IPS-20b (cell line): ENCODE data around the gene NR6A1.

Experiments
- H3K27ac ChIP-seq: one replicate; pipeline ENCODE4 v1.5.1; 2013; ENCODE audit warnings: low read length
- H3K27me3 ChIP-seq: 2 replicates; pipeline ENCODE4 v1.6.1; 2013; ENCODE audit warnings: mild to moderate bottlenecking, low read length, inconsistent platforms; ENCODE audit not compliant: insufficient read depth
- H3K36me3 ChIP-seq: 2 replicates; pipeline ENCODE4 v1.6.1; 2013; ENCODE audit warnings: low read depth, mild to moderate bottlenecking, inconsistent platforms, low read length, moderate library complexity; ENCODE audit not compliant: insufficient read depth
- H3K4me1 ChIP-seq: 2 replicates; pipeline ENCODE4 v1.6.1; 2013; ENCODE audit warnings: mild to moderate bottlenecking, control low read depth, inconsistent platforms, low read length, moderate library complexity; ENCODE audit not compliant: insufficient read depth
- H3K4me3 ChIP-seq: 2 replicates; pipeline ENCODE4 v1.5.1; 2013; ENCODE audit warnings: mild to moderate bottlenecking, low read length, inconsistent platforms
- H3K9ac ChIP-seq: 2 replicates; pipeline ENCODE4 v1.6.1; 2013; ENCODE audit warnings: low read depth, mild to moderate bottlenecking, inconsistent platforms, low read length, moderate library complexity
- H3K9me3 ChIP-seq: 2 replicates; pipeline ENCODE4 v1.6.1; 2013; ENCODE audit warnings: mild to moderate bottlenecking, low read depth, low read length, inconsistent platforms; ENCODE audit not compliant: insufficient read depth

The NR6A1 gene

DNA sequence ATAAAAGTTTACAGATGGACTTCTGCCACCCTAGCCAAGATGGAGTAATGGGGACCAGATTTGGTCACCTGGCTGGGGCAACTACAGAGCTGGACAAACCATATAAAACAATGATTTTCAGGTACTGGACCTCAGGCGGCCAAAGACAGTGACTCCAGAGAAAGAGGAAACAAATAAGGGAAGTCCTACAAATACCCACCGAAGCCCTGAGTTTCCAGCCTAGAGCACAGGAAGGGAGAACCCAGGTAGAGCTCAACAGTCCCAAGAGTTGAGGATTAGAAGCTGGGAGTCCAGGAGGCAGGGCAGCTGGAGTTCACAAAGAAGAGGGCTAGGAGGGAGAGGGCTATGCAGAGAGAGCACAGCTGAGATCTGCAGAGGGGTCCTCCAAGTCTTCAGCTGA, 157.3 kb downstream of the NR6A1 start:
- H3K9me3 ChIP-seq: no peaks in the 10 kb centered on the region
- no peak overlapping the region for H3K9ac ChIP-seq
- no peak overlapping the region for H3K27ac ChIP-seq
- H3K4me1 ChIP-seq: peaks cover 25% of the 10 kb centered on the region; the same call in 1 of the 2 replicates
- H3K27me3 ChIP-seq: no peaks in the 10 kb centered on the region
- no peaks in the 10 kb centered on the region for H3K36me3 ChIP-seq
- no peak overlapping the region for H3K4me3 ChIP-seq

DNA sequence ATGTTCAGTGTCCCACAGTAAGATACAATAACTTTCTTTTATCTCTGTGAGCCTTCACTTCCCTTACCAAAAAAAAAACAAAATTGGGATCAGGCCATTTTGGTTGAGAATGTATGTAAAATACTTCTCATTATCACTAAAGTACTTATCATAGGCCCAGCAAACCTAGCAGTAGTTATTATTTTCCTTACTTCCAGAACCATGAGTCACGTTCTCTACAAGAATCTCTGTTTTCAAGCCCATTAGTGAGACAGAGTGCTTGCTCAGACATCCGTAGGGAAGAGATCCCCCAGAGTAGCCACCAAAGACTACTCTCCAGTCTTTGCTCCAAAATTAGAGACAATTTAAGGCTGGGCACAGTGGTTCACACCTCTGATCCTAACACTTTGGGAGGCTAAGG, 160.0 kb downstream of the NR6A1 start:
- Histone ChIP-seq H3K27me3 (no peaks in the 10 kb centered on the region), H3K36me3 (no peaks in the 10 kb centered on the region), H3K4me3 (no peak overlapping the region), H3K9me3 (no peaks in the 10 kb centered on the region), H3K4me1 (peaks cover 16% of the 10 kb centered on the region; the same call in 1 of the 2 replicates), H3K27ac (no peak overlapping the region), H3K9ac (no peak overlapping the region)

DNA sequence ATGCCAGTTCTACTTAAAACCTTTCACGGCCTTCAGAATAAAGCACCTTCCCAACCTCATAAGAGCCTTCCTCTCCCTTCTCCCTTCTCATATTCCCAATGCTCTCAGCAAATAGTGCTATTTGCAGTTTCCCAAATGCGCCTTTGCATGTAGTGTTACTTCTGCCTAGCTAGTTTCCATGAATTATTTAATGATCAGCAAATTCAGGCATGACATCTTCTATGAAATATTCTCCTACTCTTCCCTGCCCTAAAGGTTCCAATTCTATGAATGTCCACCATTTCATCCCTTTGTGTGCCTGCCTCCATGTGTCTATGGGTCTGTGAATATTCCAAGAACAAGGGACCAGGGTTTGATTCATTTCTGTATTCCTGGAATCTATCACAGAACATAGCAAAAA, 165.1 kb downstream of the NR6A1 start:
- H3K27me3 ChIP-seq: no peaks in the 10 kb centered on the region
- H3K36me3 ChIP-seq: no peaks in the 10 kb centered on the region
- no peak overlapping the region for H3K4me3 ChIP-seq
- H3K9me3 ChIP-seq: no peaks in the 10 kb centered on the region
- 0 out of 2 replicates have a peak, but pooled peaks cover 4% of the 10 kb centered on the region for H3K4me1 ChIP-seq
- H3K9ac ChIP-seq: peak overlapping the region; percentile 15; the same call in 1 of the 2 replicates
- H3K27ac ChIP-seq: no peak overlapping the region

DNA sequence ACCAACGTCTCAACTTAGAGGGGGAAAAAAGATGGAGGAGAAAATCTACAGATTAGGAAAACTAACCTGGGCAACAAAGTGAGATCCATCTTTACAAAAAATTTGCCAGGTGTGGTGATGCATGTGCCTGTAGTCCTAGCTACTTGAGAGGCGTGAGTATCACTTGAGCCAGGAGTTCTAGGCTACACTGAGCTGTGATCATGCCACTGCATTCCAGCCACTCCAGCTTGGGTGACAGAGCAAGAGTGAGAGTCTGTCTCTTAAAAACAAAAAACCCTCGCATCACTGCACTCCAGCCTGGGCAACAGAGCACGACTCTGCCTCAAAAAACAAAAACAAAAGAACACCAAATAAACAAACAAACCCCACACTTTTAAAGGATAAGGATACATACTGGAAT, 165.9 kb downstream of the NR6A1 start:
- H3K27me3 ChIP-seq: no peaks in the 10 kb centered on the region
- no peaks in the 10 kb centered on the region for H3K9me3 ChIP-seq
- H3K4me1 ChIP-seq: 0 out of 2 replicates have a peak, but pooled peaks cover 4% of the 10 kb centered on the region
- no peaks in the 10 kb centered on the region for H3K36me3 ChIP-seq
- H3K9ac ChIP-seq: no peak overlapping the region
- H3K27ac ChIP-seq: no peak overlapping the region
- no peak overlapping the region for H3K4me3 ChIP-seq

DNA sequence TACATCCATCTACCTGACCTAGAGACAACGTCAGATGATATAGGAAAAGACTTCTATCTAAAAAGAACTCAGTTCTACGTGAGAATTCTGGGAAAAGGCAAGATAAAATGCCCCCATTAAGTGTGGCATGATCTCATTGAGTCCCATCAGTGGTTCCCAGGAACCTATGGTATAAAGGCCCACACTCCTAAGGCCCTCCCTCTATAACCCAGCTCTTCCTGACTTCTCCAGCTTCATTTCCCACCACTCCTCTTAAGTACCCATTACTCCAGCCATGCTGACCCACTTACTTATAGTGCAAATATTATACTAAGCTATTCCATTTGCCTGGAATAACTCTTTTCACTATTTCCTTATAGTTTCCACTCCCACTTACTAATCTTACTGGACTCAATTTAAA, 168.5 kb downstream of the NR6A1 start:
- Histone ChIP-seq H3K27ac (no peak overlapping the region), H3K9me3 (no peaks in the 10 kb centered on the region), H3K4me1 (0 out of 2 replicates have a peak, but pooled peaks cover 4% of the 10 kb centered on the region), H3K27me3 (no peaks in the 10 kb centered on the region), H3K4me3 (no peak overlapping the region), H3K9ac (no peak overlapping the region), H3K36me3 (no peaks in the 10 kb centered on the region)

DNA sequence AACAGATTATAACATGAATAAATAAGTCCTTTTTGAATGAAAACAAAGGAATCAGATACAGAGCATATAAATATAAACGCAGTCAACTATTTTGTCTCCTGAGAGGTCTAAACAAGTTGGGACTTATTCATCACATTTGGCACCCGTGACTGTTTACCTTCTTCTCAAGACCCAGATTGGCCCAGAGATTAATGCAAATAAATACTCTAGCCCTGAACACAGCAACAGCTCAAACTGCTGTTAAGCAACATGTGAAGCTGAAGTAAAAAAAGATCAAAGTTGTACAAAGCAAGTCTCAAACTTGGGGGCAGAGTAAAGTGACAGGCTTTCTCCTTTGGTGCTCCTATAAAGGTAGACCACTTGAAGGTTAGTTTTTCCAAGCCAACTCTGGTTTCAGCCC, 168.9 kb downstream of the NR6A1 start:
- H3K4me3 ChIP-seq: no peak overlapping the region
- H3K9ac ChIP-seq: no peak overlapping the region
- H3K9me3 ChIP-seq: no peaks in the 10 kb centered on the region
- H3K27me3 ChIP-seq: no peaks in the 10 kb centered on the region
- H3K36me3 ChIP-seq: no peaks in the 10 kb centered on the region
- H3K4me1 ChIP-seq: peaks cover 7% of the 10 kb centered on the region; the same call in 1 of the 2 replicates
- H3K27ac ChIP-seq: no peak overlapping the region

DNA sequence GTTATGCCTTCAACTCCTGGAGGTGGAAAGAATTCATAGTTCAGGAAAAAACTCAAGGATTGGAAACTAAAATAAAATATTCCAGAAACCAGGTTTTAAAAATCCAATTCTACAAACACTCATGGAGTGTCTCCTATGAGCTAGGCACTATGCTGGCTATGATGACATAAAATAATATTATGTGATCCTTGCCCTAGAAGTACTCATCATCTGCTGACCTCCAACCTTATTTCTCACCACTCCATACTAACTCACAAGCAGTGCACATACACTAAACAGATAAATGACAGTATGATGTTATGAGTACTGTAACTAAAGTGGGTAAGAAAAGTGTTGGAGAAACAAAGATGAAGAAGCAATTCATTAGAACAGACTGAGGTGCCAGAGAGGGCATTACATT, 170.7 kb downstream of the NR6A1 start:
- Histone ChIP-seq H3K4me1 (peaks cover 21% of the 10 kb centered on the region), H3K27me3 (no peaks in the 10 kb centered on the region), H3K9ac (no peak overlapping the region), H3K36me3 (no peaks in the 10 kb centered on the region), H3K27ac (no peak overlapping the region), H3K4me3 (no peak overlapping the region), H3K9me3 (no peaks in the 10 kb centered on the region)

DNA sequence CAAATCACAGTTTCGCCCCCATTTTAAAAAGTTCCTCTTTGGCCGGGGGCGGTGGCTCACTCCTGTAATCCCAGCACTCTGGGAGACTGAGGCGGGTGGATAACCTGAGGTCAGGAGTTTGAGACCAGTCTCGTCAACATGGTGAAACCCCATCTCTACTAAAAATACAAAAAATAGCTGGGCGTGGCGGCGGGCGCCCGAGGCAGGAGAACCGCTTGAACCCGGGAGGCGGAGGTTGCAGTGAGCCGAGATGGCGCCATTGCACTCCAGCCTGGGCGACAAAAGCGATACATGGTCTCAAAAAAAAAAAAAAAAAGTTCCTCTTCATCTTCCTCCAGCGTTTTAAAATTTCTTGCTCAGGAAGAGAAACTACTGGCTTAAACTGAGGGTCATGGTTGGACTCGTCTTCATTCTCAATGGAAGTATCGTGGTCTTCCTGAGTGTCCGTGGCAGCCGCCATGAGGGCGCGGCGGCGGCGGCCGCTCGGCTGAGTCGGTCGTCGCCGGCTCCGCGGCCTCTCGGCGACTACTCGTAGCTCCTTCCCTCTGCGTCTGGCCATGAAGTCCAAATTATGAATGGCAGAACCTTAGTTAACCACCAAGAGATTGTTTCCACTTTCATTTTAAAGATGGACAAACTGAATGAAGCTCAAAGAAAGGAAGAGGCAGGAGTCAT, 171.9 kb downstream of the NR6A1 start:
- Histone ChIP-seq H3K9me3 (no peaks in the 10 kb centered on the region), H3K9ac (no peak overlapping the region), H3K27ac (no peak overlapping the region), H3K36me3 (no peaks in the 10 kb centered on the region), H3K27me3 (no peaks in the 10 kb centered on the region), H3K4me1 (peaks cover 31% of the 10 kb centered on the region), H3K4me3 (no peak overlapping the region)

DNA sequence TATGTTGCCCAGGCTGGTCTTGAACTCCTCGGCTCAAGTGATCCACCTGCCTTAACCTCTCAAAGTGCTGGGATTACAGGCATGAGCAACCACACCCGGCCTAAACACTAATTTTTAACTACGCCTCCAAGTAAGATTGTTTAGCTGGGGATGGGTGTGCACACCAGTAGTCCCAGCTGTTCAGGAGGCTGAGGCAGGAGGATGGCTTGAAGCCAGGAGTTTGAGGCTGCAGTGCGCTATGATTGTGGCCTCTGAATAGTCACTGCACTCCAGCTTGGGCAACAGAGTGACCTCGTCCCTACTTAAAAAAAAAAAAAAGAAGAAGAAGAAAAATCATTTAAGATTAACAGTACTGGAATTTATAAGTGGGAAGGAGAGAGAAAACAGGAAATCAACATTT, 173.1 kb downstream of the NR6A1 start:
- H3K4me1 ChIP-seq: peaks cover 40% of the 10 kb centered on the region
- no peaks in the 10 kb centered on the region for H3K27me3 ChIP-seq
- no peak overlapping the region for H3K9ac ChIP-seq
- H3K36me3 ChIP-seq: no peaks in the 10 kb centered on the region
- no peak overlapping the region for H3K27ac ChIP-seq
- no peaks in the 10 kb centered on the region for H3K9me3 ChIP-seq
- H3K4me3 ChIP-seq: no peak overlapping the region

DNA sequence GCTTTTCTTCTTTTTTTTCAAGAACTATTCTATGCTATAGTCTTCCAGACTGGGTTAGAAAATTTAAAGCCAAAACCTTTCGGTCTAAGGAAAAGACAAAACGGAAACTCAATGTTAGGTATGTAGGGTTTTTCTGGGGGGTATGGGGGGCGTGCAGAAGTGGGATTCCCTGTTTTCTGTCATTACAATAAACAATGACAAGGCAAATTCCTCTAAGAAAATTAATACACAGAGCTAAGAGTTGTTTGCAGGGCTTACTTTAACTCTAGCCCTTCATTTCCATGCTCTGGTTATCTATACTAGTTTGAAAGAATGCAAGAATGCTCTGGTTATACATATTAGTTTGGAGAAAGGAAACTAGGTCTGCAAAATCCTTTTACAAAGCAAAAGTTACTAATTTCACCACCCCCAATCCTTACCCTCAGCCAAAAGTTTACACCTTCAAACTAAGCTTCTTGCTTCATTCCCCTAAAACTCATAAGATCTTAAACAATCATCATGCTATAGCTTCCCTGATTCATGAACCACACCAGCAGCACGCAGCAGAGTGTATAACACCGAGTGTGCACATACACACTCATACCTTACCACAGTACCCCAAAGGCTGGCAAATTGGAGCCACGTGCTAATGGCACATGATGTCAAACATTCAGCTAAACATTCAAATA, 174.8 kb downstream of the NR6A1 start:
- no peaks in the 10 kb centered on the region for H3K27me3 ChIP-seq
- H3K9me3 ChIP-seq: no peaks in the 10 kb centered on the region
- peak overlapping the region; percentile 37; the same call in 1 of the 2 replicates for H3K9ac ChIP-seq
- peak overlapping the region; percentile 35 for H3K27ac ChIP-seq
- H3K36me3 ChIP-seq: no peaks in the 10 kb centered on the region
- peaks cover 57% of the 10 kb centered on the region for H3K4me1 ChIP-seq
- peak overlapping the region; percentile 65; the same call in 1 of the 2 replicates for H3K4me3 ChIP-seq

DNA sequence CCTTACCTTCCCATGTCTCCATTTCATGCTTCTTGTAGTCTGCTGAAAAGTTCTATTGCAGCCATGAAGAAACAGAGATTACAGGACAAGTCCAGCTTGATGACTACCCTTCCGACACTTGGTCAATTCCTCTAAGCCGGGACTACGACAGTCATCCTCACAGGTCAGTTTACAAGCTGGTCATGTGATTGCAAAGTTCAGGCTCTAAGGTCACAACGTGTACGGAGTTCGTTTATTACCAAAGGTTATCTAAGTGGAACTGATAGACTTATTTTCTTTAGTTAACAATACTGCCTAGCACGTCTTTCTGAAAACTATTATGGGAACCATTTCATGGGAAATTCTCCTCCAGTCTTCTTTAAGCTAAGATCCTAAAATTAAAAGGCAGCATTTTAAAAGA, 175.4 kb downstream of the NR6A1 start:
- Histone ChIP-seq H3K9ac (peak overlapping the region; percentile 37; the same call in 1 of the 2 replicates), H3K4me1 (peaks cover 63% of the 10 kb centered on the region), H3K27ac (peak overlapping the region; percentile 35), H3K9me3 (no peaks in the 10 kb centered on the region), H3K36me3 (no peaks in the 10 kb centered on the region), H3K27me3 (no peaks in the 10 kb centered on the region), H3K4me3 (peak overlapping the region; percentile 65)

DNA sequence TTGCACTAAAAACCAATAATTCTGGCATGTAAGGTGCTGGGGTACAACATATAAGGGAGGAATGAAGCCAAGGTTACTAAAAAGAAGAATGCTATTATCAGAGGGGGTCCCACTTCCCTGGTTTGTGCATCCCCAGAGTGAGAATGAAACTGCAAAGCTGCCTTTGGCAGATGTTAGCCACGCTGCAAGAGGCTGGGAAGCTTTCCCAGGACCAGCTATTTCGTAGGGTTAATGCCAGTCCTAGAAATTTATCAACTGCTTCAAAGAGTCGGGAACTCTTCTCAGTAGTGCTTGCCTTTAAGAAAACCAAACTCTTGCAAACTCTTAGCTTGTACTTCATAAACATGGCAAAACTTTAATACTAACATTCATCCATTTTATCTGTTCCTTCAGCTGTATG, 176.4 kb downstream of the NR6A1 start:
- Histone ChIP-seq H3K9ac (peak overlapping the region; percentile 81), H3K4me3 (peak overlapping the region; percentile 65), H3K27ac (peak overlapping the region; percentile 96)

More for the DNA sequence above, 176.4 kb downstream of the NR6A1 start:
- Histone ChIP-seq H3K4me1 (peaks cover 71% of the 10 kb centered on the region), H3K27me3 (no peaks in the 10 kb centered on the region), H3K36me3 (no peaks in the 10 kb centered on the region), H3K9me3 (no peaks in the 10 kb centered on the region)
